Brain microvascular endothelial cell (primary cell): Measurements from ENCODE around the gene SYT6.

Source experiments
- DNase-seq: peaks from one replicate; pipeline ENCODE4 v3.0.0-alpha.2; 2020
- H3K27ac ChIP-seq: fragments of 250-450 bp; sonication (Bioruptor Pico); 2 replicates; pipeline ENCODE4 v1.5.1; 2020; ENCODE audit warnings: mild to moderate bottlenecking, moderate library complexity
- H3K27me3 ChIP-seq: fragments of 250-450 bp; sonication (Bioruptor Pico); replicated peaks from 2 replicates; pipeline ENCODE4 v1.5.1; 2020; ENCODE audit warnings: mild to moderate bottlenecking
- H3K36me3 ChIP-seq: fragments of 250-450 bp; sonication (Bioruptor Pico); replicated peaks from 2 replicates; pipeline ENCODE4 v1.5.1; 2020; ENCODE audit warnings: mild to moderate bottlenecking
- H3K4me3 ChIP-seq: 2 replicates; pipeline ENCODE4 v1.5.1; 2011; ENCODE audit warnings: low read depth, mild to moderate bottlenecking, control low read depth, low read length, moderate library complexity
- CTCF ChIP-seq: IDR thresholded peaks from 2 replicates; pipeline ENCODE4 v1.5.1; 2011; ENCODE audit warnings: low read depth, mild to moderate bottlenecking, moderate library complexity, low read length, control low read depth, inconsistent platforms; ENCODE audit errors: missing control alignments
- in situ Hi-C: cut with HindIII; loops from 2 replicates; pipeline ENCODE4 v1.10.0; 2017; ENCODE audit warnings: low sequenced_read_pairs, low pct_ligation_motif_present

SYT6 gene

DNA sequence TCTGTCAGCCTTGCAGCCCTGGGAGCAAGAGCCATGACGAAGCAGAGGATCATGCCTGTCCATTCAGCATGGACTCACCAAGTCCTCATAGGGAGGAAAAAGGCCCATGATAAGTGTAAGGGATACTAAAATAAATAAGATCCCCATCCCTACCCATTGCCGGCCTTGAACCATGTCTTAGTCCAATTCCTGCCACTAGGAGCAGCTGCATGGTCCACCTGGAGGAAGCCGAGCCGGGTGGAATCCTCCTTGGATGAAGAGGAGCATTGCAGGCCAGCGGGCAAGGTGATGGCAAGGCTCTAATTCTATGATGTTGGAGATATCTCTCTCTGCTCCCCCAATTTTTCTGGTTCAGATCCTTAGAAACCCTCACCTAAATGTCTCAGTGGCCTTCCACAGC lies 38.7 kb upstream of the SYT6 start:
- in situ Hi-C loops: no loop called here
- Histone ChIP-seq H3K27ac (no peak overlapping the region), H3K4me3 (no peak overlapping the region), H3K36me3 (no peaks in the 10 kb centered on the region), H3K27me3 (no peaks in the 10 kb centered on the region)
- TF ChIP-seq CTCF: no peak
- DNase-seq: no peak

DNA sequence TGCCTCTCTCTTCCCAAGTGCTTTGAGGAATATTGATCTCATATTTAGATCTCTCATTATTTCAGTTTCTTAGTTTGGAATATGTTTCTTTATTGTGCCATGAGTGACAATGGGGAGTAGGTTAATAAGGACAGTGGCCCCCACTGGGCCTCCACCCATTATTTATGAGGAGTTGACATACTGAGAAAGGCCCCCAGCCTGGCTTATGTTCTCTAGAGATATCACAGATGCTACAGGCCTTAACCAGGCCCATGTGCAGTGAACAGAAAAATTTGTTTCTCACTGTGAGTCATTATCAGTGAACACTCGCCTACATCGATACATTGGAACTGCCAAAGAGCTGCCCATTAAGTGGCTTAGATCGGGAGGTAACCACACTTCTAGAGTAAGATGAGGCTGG lies 35.7 kb upstream of the SYT6 start:
- DNase-seq: no peak
- H3K36me3 ChIP-seq: no peaks in the 10 kb centered on the region
- H3K27ac ChIP-seq: no peak overlapping the region
- no peak for TF ChIP-seq CTCF
- in situ Hi-C loops: no loop called here
- H3K27me3 ChIP-seq: no peaks in the 10 kb centered on the region
- no peak overlapping the region for H3K4me3 ChIP-seq

- H3K4me3 ChIP-seq: no peak overlapping the region
- H3K27ac ChIP-seq: no peak overlapping the region
- no peak for TF ChIP-seq CTCF
- no peaks in the 10 kb centered on the region for H3K36me3 ChIP-seq
- in situ Hi-C loops: no loop called here
- no peaks in the 10 kb centered on the region for H3K27me3 ChIP-seq
- no peak for DNase-seq
Measured at GRCh38 chr1:114181356-114181755, 27.7 kb upstream of the SYT6 start.

GRCh38 chr1:114180742-114181141 lies 27.1 kb upstream of the SYT6 start:
- Histone ChIP-seq H3K27ac (no peak overlapping the region), H3K4me3 (no peak overlapping the region), H3K27me3 (no peaks in the 10 kb centered on the region), H3K36me3 (no peaks in the 10 kb centered on the region)
- TF ChIP-seq CTCF: no peak
- in situ Hi-C loops: no loop called here
- no peak for DNase-seq

DNA sequence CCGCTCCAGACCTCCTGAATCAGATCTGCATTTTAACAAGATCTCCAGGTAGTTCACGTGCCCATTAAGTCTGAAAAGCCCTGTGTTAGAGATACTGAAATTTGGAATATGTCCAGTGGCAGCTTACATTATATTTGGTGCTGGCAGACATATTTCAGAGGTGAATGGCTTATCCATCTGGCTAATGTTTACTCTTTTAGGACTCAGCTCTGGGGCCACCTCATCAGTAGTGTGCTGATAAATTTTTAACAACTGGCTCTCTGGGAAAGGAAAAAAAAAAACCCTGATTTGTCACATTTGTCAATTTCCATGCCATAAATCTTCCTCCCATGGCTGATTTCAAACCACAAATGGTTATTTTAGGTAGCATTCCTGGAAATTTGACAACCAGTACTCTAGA lies 25.3 kb upstream of the SYT6 start:
- H3K27ac ChIP-seq: no peak overlapping the region
- TF ChIP-seq CTCF: no peak
- no peaks in the 10 kb centered on the region for H3K27me3 ChIP-seq
- in situ Hi-C loops: no loop called here
- H3K36me3 ChIP-seq: no peaks in the 10 kb centered on the region
- H3K4me3 ChIP-seq: no peak overlapping the region
- no peak for DNase-seq

- in situ Hi-C loops: no loop called here
- no peaks in the 10 kb centered on the region for H3K36me3 ChIP-seq
- TF ChIP-seq CTCF: no peak
- no peaks in the 10 kb centered on the region for H3K27me3 ChIP-seq
- no peak for DNase-seq
- no peak overlapping the region for H3K27ac ChIP-seq
- no peak overlapping the region for H3K4me3 ChIP-seq
Measured at GRCh38 chr1:114177282-114177681, 23.6 kb upstream of the SYT6 start.
